Mesothelial cell of epicardium (in vitro differentiated cells): Measurements from ENCODE around the gene APP. TPM values are rescaled to one million over a fixed set of nuclear protein-coding genes. Genes with fewer than 3 reads are reported as not detected.
A peak's percentile ranks its signal among the peaks of the same experiment; 100 is the strongest.

Source experiments
- DNase-seq, 2 experiments: peaks; one replicate each; pipeline ENCODE4 v3.0.0; 2021; ENCODE audit warnings: low spot score in 2 of 2; ENCODE audit not compliant: unreplicated experiment in 2 of 2
- H3K27ac Mint-ChIP-seq: 2 replicates; pipeline ENCODE4 v1.8.0; 2021; ENCODE audit warnings: mixed read lengths
- H3K27me3 Mint-ChIP-seq: 2 replicates; pipeline ENCODE4 v1.8.0; 2021; ENCODE audit warnings: low read depth, mixed read lengths
- H3K36me3 Mint-ChIP-seq: 2 replicates; pipeline ENCODE4 v1.8.0; 2021; ENCODE audit warnings: mixed read lengths
- H3K4me1 Mint-ChIP-seq: 2 replicates; pipeline ENCODE4 v1.8.0; 2021; ENCODE audit warnings: mixed read lengths
- H3K4me3 Mint-ChIP-seq: 2 replicates; pipeline ENCODE4 v1.8.0; 2021; ENCODE audit warnings: mild to moderate bottlenecking, moderate library complexity, mixed read lengths
- H3K9me3 Mint-ChIP-seq: 2 replicates; pipeline ENCODE4 v1.8.0; 2021; ENCODE audit warnings: mixed read lengths
- CTCF ChIP-seq: fragments of 200-600 bp; sonication (generic); IDR thresholded peaks from one replicate; pipeline ENCODE4 v1.5.0; 2021; ENCODE audit warnings: antibody characterized with exemption; ENCODE audit not compliant: unreplicated experiment
- total RNA-seq: library from RNA; stranded (reverse); gene quantifications from 3 replicates; pipeline ENCODE4 v1.2.1, GENCODE V29; 2021

APP gene
- total RNA-seq, 1 donor from 2014 or later: 495 TPM

DNA sequence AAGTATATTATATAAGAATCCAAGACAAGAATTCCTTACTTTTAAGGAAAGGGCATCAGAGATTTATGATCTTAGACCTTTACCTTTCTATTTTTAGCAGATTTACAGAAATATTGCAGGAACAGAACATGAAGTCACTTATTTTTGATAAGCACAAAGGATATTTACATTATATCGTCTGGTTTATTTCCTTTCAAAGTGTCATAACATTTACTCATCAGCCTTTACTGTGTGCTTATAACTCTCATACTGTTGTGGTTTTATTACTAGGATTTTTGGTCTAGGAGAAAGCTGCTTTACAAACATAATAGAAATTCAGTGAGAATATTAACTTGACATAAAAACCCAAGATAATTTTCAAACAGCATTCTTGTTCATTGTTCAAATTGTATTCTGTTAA lies 47.6 kb downstream of the APP start:
- H3K36me3 Mint-ChIP-seq: no peaks in the 10 kb centered on the region
- DNase-seq: no peak
- no peaks in the 10 kb centered on the region for H3K9me3 Mint-ChIP-seq
- peaks cover 67% of the 10 kb centered on the region for H3K4me1 Mint-ChIP-seq
- H3K4me3 Mint-ChIP-seq: no peak overlapping the region
- peak overlapping the region; percentile 70 for H3K27ac Mint-ChIP-seq
- no peaks in the 10 kb centered on the region for H3K27me3 Mint-ChIP-seq
- no peak for TF ChIP-seq CTCF

GRCh38 chr21:26120828-26121227 lies 49.7 kb downstream of the APP start:
- no peaks in the 10 kb centered on the region for H3K27me3 Mint-ChIP-seq
- TF ChIP-seq CTCF: no peak
- no peaks in the 10 kb centered on the region for H3K9me3 Mint-ChIP-seq
- H3K4me1 Mint-ChIP-seq: peaks cover 77% of the 10 kb centered on the region
- no peak overlapping the region for H3K4me3 Mint-ChIP-seq
- no peak overlapping the region for H3K27ac Mint-ChIP-seq
- no peaks in the 10 kb centered on the region for H3K36me3 Mint-ChIP-seq
- no peak for DNase-seq

DNA sequence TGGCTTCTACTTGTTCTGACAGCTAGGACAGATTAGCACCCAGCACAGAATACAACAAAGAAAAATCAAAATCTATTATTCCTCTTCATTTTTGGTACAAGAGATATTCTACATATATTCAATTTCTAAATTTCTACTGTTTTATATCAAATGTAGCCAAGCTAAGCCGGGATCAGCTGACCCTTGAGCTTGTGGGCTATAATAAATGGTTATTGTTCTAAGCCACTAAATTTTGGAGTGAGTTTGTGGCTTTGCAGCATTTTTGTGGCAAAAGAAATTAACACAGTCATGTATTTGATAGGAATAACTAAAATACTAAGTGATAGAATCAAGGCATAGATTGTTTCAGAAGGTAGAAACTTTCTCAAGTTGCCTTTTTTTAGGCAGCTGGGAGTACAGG lies 50.7 kb downstream of the APP start:
- no peak overlapping the region for H3K27ac Mint-ChIP-seq
- no peak overlapping the region for H3K4me3 Mint-ChIP-seq
- TF ChIP-seq CTCF: no peak
- no peaks in the 10 kb centered on the region for H3K27me3 Mint-ChIP-seq
- DNase-seq: no peak
- H3K36me3 Mint-ChIP-seq: no peaks in the 10 kb centered on the region
- H3K4me1 Mint-ChIP-seq: peaks cover 74% of the 10 kb centered on the region
- no peaks in the 10 kb centered on the region for H3K9me3 Mint-ChIP-seq

DNA sequence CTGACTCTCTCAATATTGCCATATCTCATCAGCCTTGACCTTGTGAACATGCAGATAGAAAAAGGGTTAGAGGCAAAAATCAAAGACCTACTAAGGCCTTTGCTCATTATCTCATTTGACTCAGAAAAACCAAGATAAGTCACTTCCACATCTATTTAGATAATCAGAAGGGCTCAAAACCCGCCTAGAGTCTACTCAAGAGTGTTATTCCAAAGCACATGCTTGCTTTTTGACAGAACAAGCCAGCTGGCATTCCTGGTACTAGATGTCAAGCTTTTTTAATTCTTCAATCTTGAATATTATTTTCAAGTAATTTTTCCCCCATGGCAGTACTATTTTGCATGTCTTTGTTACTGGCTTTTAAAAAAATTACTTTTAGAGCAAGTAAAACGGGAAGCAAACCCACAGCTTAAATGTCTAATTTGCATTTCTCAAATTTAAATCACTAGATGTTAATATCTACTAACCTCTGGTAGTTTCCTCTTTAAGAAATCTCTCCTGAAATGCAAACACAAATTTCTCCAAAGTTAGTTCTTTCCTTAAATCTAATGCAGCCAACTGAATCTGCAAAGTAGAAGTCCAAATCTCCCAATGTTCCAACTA lies 51.5 kb downstream of the APP start:
- Mint-ChIP-seq H3K36me3 (no peaks in the 10 kb centered on the region), H3K4me1 (peaks cover 68% of the 10 kb centered on the region), H3K4me3 (no peak overlapping the region), H3K27ac (peak overlapping the region; percentile 54), H3K9me3 (no peaks in the 10 kb centered on the region), H3K27me3 (no peaks in the 10 kb centered on the region)
- no peak for TF ChIP-seq CTCF
- DNase-seq: no peak

GRCh38 chr21:26117972-26118367 lies 52.6 kb downstream of the APP start:
- no peak for DNase-seq
- no peaks in the 10 kb centered on the region for H3K9me3 Mint-ChIP-seq
- H3K36me3 Mint-ChIP-seq: no peaks in the 10 kb centered on the region
- no peak for TF ChIP-seq CTCF
- peak overlapping the region; percentile 94 for H3K27ac Mint-ChIP-seq
- no peak overlapping the region for H3K4me3 Mint-ChIP-seq
- H3K4me1 Mint-ChIP-seq: peaks cover 57% of the 10 kb centered on the region
- no peaks in the 10 kb centered on the region for H3K27me3 Mint-ChIP-seq
